ENCODE measurements around the gene PUS7.
A peak's percentile ranks its signal among the peaks of the same experiment; 100 is the strongest.

PUS7 gene

DNA sequence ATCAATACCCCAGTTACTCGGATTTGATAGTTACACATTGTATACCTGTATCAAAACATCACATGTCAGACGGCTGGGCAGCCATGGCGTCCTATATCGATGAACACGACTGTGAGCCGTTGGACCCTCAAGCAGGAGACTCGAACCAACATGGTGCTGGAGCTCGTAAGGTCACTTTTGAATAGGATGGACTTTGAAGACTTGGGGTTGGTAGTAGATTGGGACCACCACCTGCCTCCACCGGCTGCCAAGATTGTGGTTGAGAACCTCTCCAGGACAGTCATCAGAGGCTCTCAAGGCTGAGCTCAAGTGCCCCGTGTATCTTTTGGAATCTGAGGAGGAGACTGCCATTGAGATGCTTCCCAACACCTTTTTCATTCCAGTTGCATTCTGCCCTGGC, 8.1 kb upstream of the PUS7 start:
- TF ChIP-seq EGR1 (IDR thresholded peaks at IDR 0.05) (no peak), TEAD4 (IDR thresholded peaks at IDR 0.05) (no peak), CEBPB (IDR thresholded peaks at IDR 0.05) (no peak), USF1 (IDR thresholded peaks at IDR 0.05) (no peak), NFIC (IDR thresholded peaks at IDR 0.05) (no peak), TCF12 (IDR thresholded peaks at IDR 0.05; ENCODE audit: low read depth) (no peak)

DNA sequence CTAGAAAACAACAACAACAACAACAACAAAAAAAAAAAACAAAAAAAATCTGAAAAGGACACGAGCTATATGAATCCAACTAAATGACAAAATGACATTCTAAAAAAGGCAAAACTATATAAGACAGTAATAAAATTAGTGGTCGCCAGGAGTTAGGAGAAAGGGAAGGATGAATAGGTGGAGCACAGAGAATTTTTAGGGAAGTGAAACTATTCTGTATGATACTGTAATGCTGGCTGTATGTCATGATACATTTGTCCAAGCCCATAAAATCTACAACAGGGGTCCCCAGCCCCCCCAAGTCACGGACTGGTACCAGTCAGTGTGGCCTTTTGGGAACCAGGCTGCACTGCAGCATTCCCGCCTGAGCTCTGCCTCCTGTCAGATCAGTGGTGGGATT, 2.8 kb upstream of the PUS7 start:
- no peak for TF ChIP-seq YY1 (IDR thresholded peaks at IDR 0.05; ENCODE audit: low read depth)
- TF ChIP-seq USF1 (IDR thresholded peaks at IDR 0.05): no peak
- TF ChIP-seq EGR1 (IDR thresholded peaks at IDR 0.05): no peak
- no peak for TF ChIP-seq EP300 (IDR thresholded peaks at IDR 0.05; ENCODE audit: borderline replicate concordance)
- TF ChIP-seq NFIC (IDR thresholded peaks at IDR 0.05): no peak
- TF ChIP-seq TEAD4 (IDR thresholded peaks at IDR 0.05): no peak

DNA sequence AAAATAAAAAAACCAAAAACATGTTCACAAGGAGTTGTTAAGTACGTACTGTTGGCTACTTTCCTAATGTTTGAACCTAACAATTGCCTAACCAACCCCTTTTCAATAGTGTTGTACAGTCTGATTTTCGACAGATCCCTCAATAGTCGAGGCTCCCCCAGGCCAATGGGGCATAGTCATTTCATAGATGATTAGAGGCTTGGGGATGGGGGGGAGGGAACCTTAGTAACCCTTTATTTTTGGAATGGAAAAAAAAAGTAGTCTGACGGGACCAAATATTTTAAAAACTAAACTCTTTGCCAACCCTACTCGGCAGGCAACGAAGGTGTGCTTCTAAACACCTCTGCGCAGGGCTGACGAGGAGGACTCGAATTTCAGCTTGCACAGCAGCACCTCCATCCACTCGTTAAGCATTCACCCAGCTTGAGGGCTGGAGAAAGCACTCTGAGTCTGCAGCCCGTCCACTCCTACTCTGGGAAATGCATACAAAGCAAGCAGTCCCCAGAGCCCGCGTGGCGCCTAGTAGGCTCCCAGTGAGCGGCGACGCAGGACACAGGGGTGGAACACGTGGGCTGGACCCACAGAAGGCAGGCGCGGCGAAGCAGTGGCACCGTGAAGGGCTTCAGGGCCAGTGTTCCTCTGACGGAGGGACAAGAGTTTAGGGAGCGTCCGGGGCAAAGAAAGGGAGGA, 899 bp downstream of the PUS7 start:
- TF ChIP-seq, protein P1, sequence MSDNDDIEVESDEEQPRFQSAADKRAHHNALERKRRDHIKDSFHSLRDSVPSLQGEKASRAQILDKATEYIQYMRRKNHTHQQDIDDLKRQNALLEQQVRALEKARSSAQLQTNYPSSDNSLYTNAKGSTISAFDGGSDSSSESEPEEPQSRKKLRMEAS (IDR thresholded peaks at IDR 0.05): peak; percentile 96
- TF ChIP-seq USF1 (IDR thresholded peaks at IDR 0.05): peak; percentile 68
- no peak for TF ChIP-seq ZBTB7A (IDR thresholded peaks at IDR 0.05; ENCODE audit: low read depth)
- TF ChIP-seq TAF1 (IDR thresholded peaks at IDR 0.05; ENCODE audit: low read depth): 0 out of 2 replicates have a peak, but pooled peaks have one; percentile 11
- 0 out of 2 replicates have a peak, but pooled peaks have one; percentile 20 for TF ChIP-seq TCF12 (IDR thresholded peaks at IDR 0.05; ENCODE audit: low read depth)

DNA sequence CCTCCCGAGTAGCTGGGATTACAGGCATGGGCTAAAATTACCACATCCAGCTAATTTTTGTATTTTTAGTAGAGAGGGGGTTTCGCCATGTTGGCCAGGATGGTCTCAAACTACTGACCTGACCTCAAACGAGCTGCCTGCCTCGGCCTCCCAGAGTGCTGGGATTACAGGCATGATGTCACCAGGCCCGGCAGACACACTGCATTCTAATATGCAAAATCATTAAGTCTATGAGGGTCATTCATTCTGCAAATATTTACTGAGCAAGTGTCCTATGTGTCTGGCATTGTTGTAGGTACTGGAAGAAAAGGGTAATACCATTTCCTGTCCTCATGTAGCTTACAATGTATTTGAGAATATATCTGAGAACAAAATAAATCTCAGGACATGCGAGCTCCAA, 2.7 kb downstream of the PUS7 start:
- TF ChIP-seq TAF1 (IDR thresholded peaks at IDR 0.05; ENCODE audit: low read depth) (no peak), FOXM1 (IDR thresholded peaks at IDR 0.05; ENCODE audit: borderline replicate concordance, low read depth) (no peak), CEBPB (IDR thresholded peaks at IDR 0.05) (no peak), TEAD4 (IDR thresholded peaks at IDR 0.05) (no peak), CREB1 (IDR thresholded peaks at IDR 0.05; ENCODE audit: low read depth) (no peak)
- TF ChIP-seq, protein P2, sequence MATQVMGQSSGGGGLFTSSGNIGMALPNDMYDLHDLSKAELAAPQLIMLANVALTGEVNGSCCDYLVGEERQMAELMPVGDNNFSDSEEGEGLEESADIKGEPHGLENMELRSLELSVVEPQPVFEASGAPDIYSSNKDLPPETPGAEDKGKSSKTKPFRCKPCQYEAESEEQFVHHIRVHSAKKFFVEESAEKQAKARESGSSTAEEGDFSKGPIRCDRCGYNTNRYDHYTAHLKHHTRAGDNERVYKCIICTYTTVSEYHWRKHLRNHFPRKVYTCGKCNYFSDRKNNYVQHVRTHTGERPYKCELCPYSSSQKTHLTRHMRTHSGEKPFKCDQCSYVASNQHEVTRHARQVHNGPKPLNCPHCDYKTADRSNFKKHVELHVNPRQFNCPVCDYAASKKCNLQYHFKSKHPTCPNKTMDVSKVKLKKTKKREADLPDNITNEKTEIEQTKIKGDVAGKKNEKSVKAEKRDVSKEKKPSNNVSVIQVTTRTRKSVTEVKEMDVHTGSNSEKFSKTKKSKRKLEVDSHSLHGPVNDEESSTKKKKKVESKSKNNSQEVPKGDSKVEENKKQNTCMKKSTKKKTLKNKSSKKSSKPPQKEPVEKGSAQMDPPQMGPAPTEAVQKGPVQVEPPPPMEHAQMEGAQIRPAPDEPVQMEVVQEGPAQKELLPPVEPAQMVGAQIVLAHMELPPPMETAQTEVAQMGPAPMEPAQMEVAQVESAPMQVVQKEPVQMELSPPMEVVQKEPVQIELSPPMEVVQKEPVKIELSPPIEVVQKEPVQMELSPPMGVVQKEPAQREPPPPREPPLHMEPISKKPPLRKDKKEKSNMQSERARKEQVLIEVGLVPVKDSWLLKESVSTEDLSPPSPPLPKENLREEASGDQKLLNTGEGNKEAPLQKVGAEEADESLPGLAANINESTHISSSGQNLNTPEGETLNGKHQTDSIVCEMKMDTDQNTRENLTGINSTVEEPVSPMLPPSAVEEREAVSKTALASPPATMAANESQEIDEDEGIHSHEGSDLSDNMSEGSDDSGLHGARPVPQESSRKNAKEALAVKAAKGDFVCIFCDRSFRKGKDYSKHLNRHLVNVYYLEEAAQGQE (IDR thresholded peaks at IDR 0.05; ENCODE audit: low read depth): no peak

DNA sequence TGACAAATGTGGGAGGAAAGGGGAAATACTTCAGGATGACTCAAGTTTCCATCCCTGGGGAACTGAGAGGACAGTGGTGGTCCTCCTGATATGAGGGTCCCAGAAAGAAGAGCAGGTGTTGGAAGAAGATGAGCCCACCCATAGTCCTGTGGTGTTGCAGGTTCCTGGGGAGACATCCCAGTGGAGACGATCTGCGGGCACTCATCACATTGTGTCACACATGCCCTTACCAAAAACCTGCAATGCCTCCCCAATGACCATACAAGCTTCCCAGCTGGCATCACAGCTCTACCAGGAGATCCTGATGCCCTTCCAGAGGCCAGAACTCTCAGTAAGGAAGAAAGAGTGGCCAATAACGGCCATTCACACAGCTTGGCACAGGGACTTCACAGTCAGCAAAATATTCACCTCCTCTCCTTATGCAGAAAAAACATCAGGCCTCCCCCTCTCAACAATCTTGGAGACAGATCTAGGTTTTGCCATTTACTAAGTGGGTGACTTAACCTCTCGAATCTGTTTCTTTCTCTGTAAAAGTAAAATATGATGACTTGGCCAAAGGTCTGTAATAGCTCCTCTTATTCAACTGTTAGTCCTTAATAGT, 9.0 kb downstream of the PUS7 start:
- TF ChIP-seq CEBPB (IDR thresholded peaks at IDR 0.05): no peak
- TF ChIP-seq, protein P2 (IDR thresholded peaks at IDR 0.05; ENCODE audit: low read depth): no peak
- TF ChIP-seq ZBTB7A (IDR thresholded peaks at IDR 0.05; ENCODE audit: low read depth): no peak
- no peak for TF ChIP-seq CREB1 (IDR thresholded peaks at IDR 0.05; ENCODE audit: low read depth)
- TF ChIP-seq TEAD4 (IDR thresholded peaks at IDR 0.05): no peak
- TF ChIP-seq NFIC (IDR thresholded peaks at IDR 0.05): no peak
- no peak for TF ChIP-seq EP300 (IDR thresholded peaks at IDR 0.05; ENCODE audit: borderline replicate concordance)
- no peak for TF ChIP-seq FOXM1 (IDR thresholded peaks at IDR 0.05; ENCODE audit: borderline replicate concordance, low read depth)
- no peak for TF ChIP-seq TCF12 (IDR thresholded peaks at IDR 0.05; ENCODE audit: low read depth)
- no peak for TF ChIP-seq USF1 (IDR thresholded peaks at IDR 0.05)
- TF ChIP-seq YY1 (IDR thresholded peaks at IDR 0.05; ENCODE audit: low read depth): no peak
- TF ChIP-seq, protein P1 (IDR thresholded peaks at IDR 0.05): no peak
- TF ChIP-seq RAD21 (IDR thresholded peaks at IDR 0.05; ENCODE audit: low read depth): no peak
- TF ChIP-seq EGR1 (IDR thresholded peaks at IDR 0.05): no peak
- no peak for TF ChIP-seq TAF1 (IDR thresholded peaks at IDR 0.05; ENCODE audit: low read depth)

All from Ishikawa (cell line).